A549 (cell line): ENCODE data around the gene KLHL29. TPM values are rescaled to one million over a fixed set of nuclear protein-coding genes. Genes with fewer than 3 reads are reported as not detected.

ENCODE experiments used
- ATAC-seq, 2 experiments: fragments of 200-7000 bp in 1 of 2; fragments of >200 bp in 1 of 2; cut with Nextera tagmentation in 1 of 2; cut with Tn5 transposase in 1 of 2; 3 replicates each; pipeline versions ENCODE4 v1.8.0 to v1.9.1; 2018 to 2020; ENCODE audit warnings: mild to moderate bottlenecking in 1 of 2, moderate library complexity in 1 of 2
- CTCF ChIA-PET: fragments of 300-600 bp; sonication (Branson Sonifier 250); formaldehyde crosslinking; extraction: SDS; loops from one replicate; lab custom pipeline; 2021; ENCODE audit warnings: antibody characterized with exemption, inconsistent platforms; lab: Yijun Ruan, JAX
- POLR2A ChIA-PET: fragments of 350-600 bp; formaldehyde crosslinking; extraction: SDS; loops from one replicate; lab custom pipeline; 2021; ENCODE audit warnings: antibody characterized with exemption, inconsistent platforms; lab: Yijun Ruan, JAX
- DNase-seq, 2 experiments: peaks; one replicate each; pipeline versions ENCODE4 v3.0.0 to v3.0.0-alpha.2; 2011 to 2016; ENCODE audit warnings: low read depth in 1 of 2, low spot score in 1 of 2
- FAIRE-seq: peaks from 2 replicates; lab custom pipeline; 2011; peaks lifted over from hg19 to GRCh38; lab: Jason Lieb, UNC
- H3K27ac ChIP-seq, 2 experiments: fragments of >200 bp; sonication (Bioruptor Twin); formaldehyde crosslinking; 3 replicates each; pipeline ENCODE4 v1.5.1; 2016 to 2017
- H3K4me1 ChIP-seq: fragments of >200 bp; sonication (Bioruptor Twin); formaldehyde crosslinking; 3 replicates; pipeline ENCODE4 v1.6.1; 2016
- H3K4me2 ChIP-seq: fragments of >200 bp; sonication (Bioruptor Twin); formaldehyde crosslinking; 3 replicates; pipeline ENCODE4 v1.6.1; 2016
- H3K4me3 ChIP-seq: fragments of >200 bp; sonication (Bioruptor Twin); formaldehyde crosslinking; 3 replicates; pipeline ENCODE4 v1.5.1; 2016
- H3K9me3 ChIP-seq: fragments of >200 bp; sonication (Bioruptor Twin); formaldehyde crosslinking; 3 replicates; pipeline ENCODE4 v1.6.1; 2016
- BHLHE40 ChIP-seq: IDR thresholded peaks from 2 replicates; pipeline ENCODE4 v1.6.1; 2012; ENCODE audit warnings: low read depth, low read length, inconsistent platforms
- CBX2 ChIP-seq: fragments of 200-600 bp; sonication (generic); IDR thresholded peaks from 2 replicates; pipeline ENCODE4 v1.6.1; 2016; ENCODE audit warnings: low read depth, mild to moderate bottlenecking, borderline replicate concordance
- CHD2 ChIP-seq: fragments of 150-350 bp; IDR thresholded peaks from 2 replicates; pipeline ENCODE4 v1.6.1; 2014; ENCODE audit warnings: low read length; ENCODE audit not compliant: partially characterized antibody
- ESRRA ChIP-seq: fragments of 150-350 bp; IDR thresholded peaks from 2 replicates; pipeline ENCODE4 v1.6.1; 2014; ENCODE audit warnings: mild to moderate bottlenecking, low read length, borderline replicate concordance
- FOSB ChIP-seq: fragments of 250-450 bp; sonication (Bioruptor Pico); IDR thresholded peaks from 2 replicates; pipeline ENCODE4 v1.5.0; 2020; ENCODE audit warnings: mild to moderate bottlenecking, moderate library complexity
- FOSL2 ChIP-seq, 2 experiments: fragments of 450-650 bp in 1 of 2; fragments of >200 bp in 1 of 2; sonication (Bioruptor Twin) in 1 of 2; formaldehyde crosslinking; IDR thresholded peaks; 2 replicates each; pipeline versions ENCODE4 v1.5.0 to v1.6.1; 2016 to 2020; ENCODE audit warnings: mild to moderate bottlenecking in 1 of 2, moderate library complexity in 1 of 2
- GATA3 ChIP-seq: IDR thresholded peaks from 2 replicates; pipeline ENCODE4 v1.6.1; 2012; ENCODE audit warnings: borderline replicate concordance
- HEYL ChIP-seq: fragments of 250-450 bp; sonication (Bioruptor Pico); IDR thresholded peaks from 2 replicates; pipeline ENCODE4 v1.8.0; 2021; ENCODE audit warnings: mild to moderate bottlenecking, moderate library complexity
- HOXB5 ChIP-seq: fragments of 250-450 bp; sonication (Bioruptor Pico); IDR thresholded peaks from 2 replicates; pipeline ENCODE4 v1.5.0; 2020; ENCODE audit warnings: mild to moderate bottlenecking, moderate library complexity
- JUNB ChIP-seq: fragments of >200 bp; sonication (Bioruptor Twin); formaldehyde crosslinking; IDR thresholded peaks from 2 replicates; pipeline ENCODE4 v1.6.1; 2016
- MAZ ChIP-seq: fragments of 150-350 bp; IDR thresholded peaks from 2 replicates; pipeline ENCODE4 v1.6.1; 2014; ENCODE audit warnings: antibody characterized with exemption, low read depth, low read length, borderline replicate concordance
- MYC ChIP-seq: IDR thresholded peaks from 2 replicates; pipeline ENCODE4 v1.6.1; 2012; ENCODE audit warnings: mild to moderate bottlenecking, inconsistent platforms, low read length, improper control_type of control experiment, borderline replicate concordance
- NPAS2 ChIP-seq: fragments of 250-450 bp; sonication (Bioruptor Pico); IDR thresholded peaks from 2 replicates; pipeline ENCODE4 v1.8.0; 2022; ENCODE audit warnings: mild to moderate bottlenecking, moderate library complexity, borderline replicate concordance
- PHF8 ChIP-seq: fragments of 200-600 bp; sonication (generic); IDR thresholded peaks from 2 replicates; pipeline ENCODE4 v1.6.1; 2016; ENCODE audit warnings: low read depth, mild to moderate bottlenecking, antibody characterized with exemption, moderate library complexity, borderline replicate concordance
- POLR2AphosphoS2 ChIP-seq: conservative IDR thresholded peaks from 2 replicates; pipeline ENCODE4 v1.6.1; 2012; ENCODE audit warnings: low read length, improper control_type of control experiment, inconsistent platforms
- RFX5 ChIP-seq: fragments of 450-650 bp; IDR thresholded peaks from 2 replicates; pipeline ENCODE4 v1.7.1; 2014; ENCODE audit warnings: antibody characterized with exemption, mild to moderate bottlenecking, moderate library complexity
- SMC3 ChIP-seq: fragments of >200 bp; sonication (Bioruptor Twin); formaldehyde crosslinking; IDR thresholded peaks from 3 replicates; pipeline ENCODE4 v1.6.1; 2018; ENCODE audit warnings: inconsistent platforms
- SREBF2 ChIP-seq: fragments of 450-650 bp; IDR thresholded peaks from 2 replicates; pipeline ENCODE4 v1.6.1; 2014; ENCODE audit warnings: mild to moderate bottlenecking, moderate library complexity
- TP53 ChIP-seq: fragments of 250-450 bp; sonication (Bioruptor Pico); IDR thresholded peaks from 2 replicates; pipeline ENCODE4 v1.5.0; 2021; ENCODE audit warnings: mild to moderate bottlenecking, moderate library complexity
- ZFP36 ChIP-seq: fragments of 450-650 bp; IDR thresholded peaks from 2 replicates; pipeline ENCODE4 v1.6.1; 2014; ENCODE audit warnings: borderline replicate concordance; ENCODE audit not compliant: partially characterized antibody
- ZNF302 ChIP-seq: fragments of 250-450 bp; sonication (Bioruptor Pico); IDR thresholded peaks from 2 replicates; pipeline ENCODE4 v1.9.0; 2021; ENCODE audit warnings: inconsistent platforms, mild to moderate bottlenecking, moderate library complexity
- WGBS: methylation state at CpG from one replicate; pipeline ENCODE4 v1.1.6; 2017; ENCODE audit errors: missing lambda C conversion rate; 5-methylcytosine and 5-hydroxymethylcytosine counted together
- polyA plus RNA-seq, 4 experiments: library from polyadenylated mRNA; depleted of rRNA in 3 of 4; stranded (reverse); fragments of >200 nt; fragmentation: RNase III in 1 of 4; extraction: RNeasy Plus Mini Kit Qiagen cat#74134 plus additional on column Dnase treatment in 1 of 4; gene quantifications; 2 replicates in 3 of 4; 3 replicates in 1 of 4; pipeline ENCODE4 v1.2.3, GENCODE V29; 2011 to 2017
- TF ChIP-seq, protein P1 (sequence below): IDR thresholded peaks from 2 replicates; pipeline ENCODE4 v1.6.1; 2012
- TF ChIP-seq, protein P2 (sequence below): IDR thresholded peaks from 2 replicates; pipeline ENCODE4 v1.6.1; 2012; ENCODE audit warnings: low read depth, borderline replicate concordance
- TF ChIP-seq, protein P3 (sequence below): fragments of 450-650 bp; IDR thresholded peaks from 2 replicates; pipeline ENCODE4 v1.6.1; 2014; ENCODE audit warnings: antibody characterized with exemption
- TF ChIP-seq, protein P4 (sequence below): fragments of >200 bp; sonication (Bioruptor Twin); formaldehyde crosslinking; IDR thresholded peaks from 3 replicates; pipeline ENCODE4 v1.5.1; 2016
- TF ChIP-seq, protein P5 (sequence below): fragments of >200 bp; sonication (Bioruptor Twin); formaldehyde crosslinking; IDR thresholded peaks from 3 replicates; pipeline ENCODE4 v1.6.1; 2016

The KLHL29 gene
- polyA plus RNA-seq, 2 of the 4 experiments (the other 2 are of a cell fraction): 1.3 to 2.5 TPM

DNA sequence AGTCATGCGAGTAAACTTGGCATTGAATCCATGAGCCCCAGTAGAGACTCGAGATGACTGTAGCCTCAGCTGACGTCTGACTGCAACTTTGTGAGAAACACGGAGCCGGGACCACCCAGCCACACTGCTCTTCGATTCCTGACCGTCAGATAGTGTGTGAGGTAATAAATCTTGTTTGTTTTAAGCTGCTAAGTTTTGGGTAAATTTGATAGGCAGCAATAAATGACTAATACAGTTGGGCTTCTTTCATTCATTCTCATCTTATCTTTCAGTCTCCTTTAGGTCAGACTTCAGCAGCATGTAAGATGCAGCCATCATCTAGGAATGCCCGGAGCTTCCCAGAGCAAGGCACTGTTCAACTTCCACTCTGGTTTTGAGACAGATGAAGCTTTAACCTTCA lies 8.0 kb upstream of the KLHL29 start:
- Histone ChIP-seq H3K9me3 (no peaks in the 10 kb centered on the region), H3K27ac (no peak overlapping the region), H3K4me1 (peaks cover 22% of the 10 kb centered on the region), H3K4me2 (no peak overlapping the region)
- ATAC-seq: no peak
- CTCF ChIA-PET: no interaction called here
- POLR2A ChIA-PET: no interaction called here
- no peak for DNase-seq
- no peak for TF ChIP-seq MYC
- no peak for TF ChIP-seq MAZ
- TF ChIP-seq GATA3: no peak
- TF ChIP-seq POLR2AphosphoS2: no peak
- no peak for TF ChIP-seq CBX2
- TF ChIP-seq HEYL (CRISPR knock-in tag): no peak
- TF ChIP-seq, protein P1, sequence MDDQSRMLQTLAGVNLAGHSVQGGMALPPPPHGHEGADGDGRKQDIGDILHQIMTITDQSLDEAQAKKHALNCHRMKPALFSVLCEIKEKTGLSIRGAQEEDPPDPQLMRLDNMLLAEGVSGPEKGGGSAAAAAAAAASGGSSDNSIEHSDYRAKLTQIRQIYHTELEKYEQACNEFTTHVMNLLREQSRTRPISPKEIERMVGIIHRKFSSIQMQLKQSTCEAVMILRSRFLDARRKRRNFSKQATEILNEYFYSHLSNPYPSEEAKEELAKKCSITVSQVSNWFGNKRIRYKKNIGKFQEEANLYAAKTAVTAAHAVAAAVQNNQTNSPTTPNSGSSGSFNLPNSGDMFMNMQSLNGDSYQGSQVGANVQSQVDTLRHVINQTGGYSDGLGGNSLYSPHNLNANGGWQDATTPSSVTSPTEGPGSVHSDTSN: no peak
- TF ChIP-seq, protein P2, sequence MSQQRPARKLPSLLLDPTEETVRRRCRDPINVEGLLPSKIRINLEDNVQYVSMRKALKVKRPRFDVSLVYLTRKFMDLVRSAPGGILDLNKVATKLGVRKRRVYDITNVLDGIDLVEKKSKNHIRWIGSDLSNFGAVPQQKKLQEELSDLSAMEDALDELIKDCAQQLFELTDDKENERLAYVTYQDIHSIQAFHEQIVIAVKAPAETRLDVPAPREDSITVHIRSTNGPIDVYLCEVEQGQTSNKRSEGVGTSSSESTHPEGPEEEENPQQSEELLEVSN: no peak
- no peak for TF ChIP-seq HOXB5 (CRISPR knock-in tag)
- TF ChIP-seq, all 56 proteins: peak for 0
- FAIRE-seq: no peak
- WGBS: 73% methylated on average over 8 of the region's 8 CpGs
- no peak overlapping the region for H3K4me3 ChIP-seq

DNA sequence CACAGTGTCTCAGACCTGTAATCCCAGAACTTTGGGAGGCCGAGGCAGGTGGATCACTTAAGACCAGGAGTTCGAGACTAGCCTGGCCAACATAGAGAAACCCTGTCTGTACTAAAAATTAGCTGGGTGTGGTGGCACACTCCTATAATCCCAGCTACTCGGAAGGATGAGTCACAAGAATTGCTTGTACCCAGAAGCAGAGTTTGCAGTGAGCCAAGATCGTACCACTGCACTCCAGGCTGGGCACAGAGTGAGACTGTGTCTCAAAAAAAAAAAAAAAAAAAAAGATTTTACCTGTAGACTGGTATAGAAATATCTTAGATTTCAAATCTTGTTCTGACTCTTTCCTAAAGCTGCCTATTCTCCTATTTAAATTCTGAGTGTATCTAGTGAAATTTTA lies 7.2 kb upstream of the KLHL29 start:
- H3K4me1 ChIP-seq: peaks cover 22% of the 10 kb centered on the region
- no peaks in the 10 kb centered on the region for H3K9me3 ChIP-seq
- no peak overlapping the region for H3K27ac ChIP-seq
- POLR2A ChIA-PET: no interaction called here
- no peak overlapping the region for H3K4me2 ChIP-seq
- no peak for TF ChIP-seq ZNF302 (CRISPR knock-in tag)
- TF ChIP-seq FOSL2 (IDR thresholded peaks at IDR 0.05): 0 out of 2 replicates have a peak, but pooled peaks have one; percentile 2
- no peak for TF ChIP-seq FOSL2 (CRISPR knock-in tag; IDR thresholded peaks at IDR 0.05)
- TF ChIP-seq, all 56 proteins: peak for 1
- CTCF ChIA-PET: interaction anchor here (0.7 kb wide), 1 partner anchor 126 kb away, joined by 3 read pairs; no protein-coding TSS in a partner anchor
- DNase-seq: no peak
- 30% methylated on average over 4 of the region's 4 CpGs for WGBS
- ATAC-seq: no peak
- FAIRE-seq: no peak
- H3K4me3 ChIP-seq: no peak overlapping the region

DNA sequence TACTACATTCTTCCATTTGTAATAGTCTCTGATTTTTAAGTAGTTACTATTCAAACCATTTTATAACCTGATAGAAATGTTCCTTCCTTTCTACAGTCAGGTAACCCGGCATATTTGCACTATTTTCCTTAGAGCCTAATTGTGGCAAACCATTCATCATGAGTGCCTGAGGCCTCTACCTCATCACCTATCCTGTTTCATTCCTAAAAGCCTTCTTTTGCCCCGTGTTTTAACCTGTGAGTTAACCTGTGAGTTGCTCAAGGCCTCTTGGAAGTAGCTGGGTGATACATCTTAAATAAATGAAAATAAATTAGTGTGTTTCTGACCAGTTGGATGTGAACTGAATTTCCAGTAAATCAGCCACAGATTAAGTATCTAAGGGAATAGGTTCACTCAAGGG lies 6.5 kb upstream of the KLHL29 start:
- ATAC-seq: no peak
- FAIRE-seq: no peak
- no peak for DNase-seq
- Histone ChIP-seq H3K4me3 (no peak overlapping the region), H3K4me2 (no peak overlapping the region), H3K27ac (no peak overlapping the region; a peak in 1 of 6 replicates), H3K9me3 (no peaks in the 10 kb centered on the region), H3K4me1 (peaks cover 22% of the 10 kb centered on the region)
- ChIA-PET POLR2A (no interaction called here), CTCF (interaction anchor here (0.5 kb wide), 1 partner anchor 434 kb away, joined by 3 read pairs; no protein-coding TSS in a partner anchor)
- 72% methylated on average over 2 of the region's 2 CpGs for WGBS
- TF ChIP-seq SMC3 (no peak), NPAS2 (no peak), ESRRA (no peak), ZNF302 (CRISPR knock-in tag) (no peak), PHF8 (no peak), CHD2 (no peak), JUNB (no peak), FOSB (CRISPR knock-in tag) (no peak), TP53 (no peak), RFX5 (no peak), SREBF2 (no peak), BHLHE40 (no peak), ZFP36 (no peak), MYC (no peak)
- TF ChIP-seq, protein P3, sequence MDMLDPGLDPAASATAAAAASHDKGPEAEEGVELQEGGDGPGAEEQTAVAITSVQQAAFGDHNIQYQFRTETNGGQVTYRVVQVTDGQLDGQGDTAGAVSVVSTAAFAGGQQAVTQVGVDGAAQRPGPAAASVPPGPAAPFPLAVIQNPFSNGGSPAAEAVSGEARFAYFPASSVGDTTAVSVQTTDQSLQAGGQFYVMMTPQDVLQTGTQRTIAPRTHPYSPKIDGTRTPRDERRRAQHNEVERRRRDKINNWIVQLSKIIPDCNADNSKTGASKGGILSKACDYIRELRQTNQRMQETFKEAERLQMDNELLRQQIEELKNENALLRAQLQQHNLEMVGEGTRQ: no peak
- TF ChIP-seq, protein P4, sequence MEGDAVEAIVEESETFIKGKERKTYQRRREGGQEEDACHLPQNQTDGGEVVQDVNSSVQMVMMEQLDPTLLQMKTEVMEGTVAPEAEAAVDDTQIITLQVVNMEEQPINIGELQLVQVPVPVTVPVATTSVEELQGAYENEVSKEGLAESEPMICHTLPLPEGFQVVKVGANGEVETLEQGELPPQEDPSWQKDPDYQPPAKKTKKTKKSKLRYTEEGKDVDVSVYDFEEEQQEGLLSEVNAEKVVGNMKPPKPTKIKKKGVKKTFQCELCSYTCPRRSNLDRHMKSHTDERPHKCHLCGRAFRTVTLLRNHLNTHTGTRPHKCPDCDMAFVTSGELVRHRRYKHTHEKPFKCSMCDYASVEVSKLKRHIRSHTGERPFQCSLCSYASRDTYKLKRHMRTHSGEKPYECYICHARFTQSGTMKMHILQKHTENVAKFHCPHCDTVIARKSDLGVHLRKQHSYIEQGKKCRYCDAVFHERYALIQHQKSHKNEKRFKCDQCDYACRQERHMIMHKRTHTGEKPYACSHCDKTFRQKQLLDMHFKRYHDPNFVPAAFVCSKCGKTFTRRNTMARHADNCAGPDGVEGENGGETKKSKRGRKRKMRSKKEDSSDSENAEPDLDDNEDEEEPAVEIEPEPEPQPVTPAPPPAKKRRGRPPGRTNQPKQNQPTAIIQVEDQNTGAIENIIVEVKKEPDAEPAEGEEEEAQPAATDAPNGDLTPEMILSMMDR: no peak
- TF ChIP-seq, protein P5, sequence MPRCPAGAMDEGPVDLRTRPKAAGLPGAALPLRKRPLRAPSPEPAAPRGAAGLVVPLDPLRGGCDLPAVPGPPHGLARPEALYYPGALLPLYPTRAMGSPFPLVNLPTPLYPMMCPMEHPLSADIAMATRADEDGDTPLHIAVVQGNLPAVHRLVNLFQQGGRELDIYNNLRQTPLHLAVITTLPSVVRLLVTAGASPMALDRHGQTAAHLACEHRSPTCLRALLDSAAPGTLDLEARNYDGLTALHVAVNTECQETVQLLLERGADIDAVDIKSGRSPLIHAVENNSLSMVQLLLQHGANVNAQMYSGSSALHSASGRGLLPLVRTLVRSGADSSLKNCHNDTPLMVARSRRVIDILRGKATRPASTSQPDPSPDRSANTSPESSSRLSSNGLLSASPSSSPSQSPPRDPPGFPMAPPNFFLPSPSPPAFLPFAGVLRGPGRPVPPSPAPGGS: no peak
